ENCODE data around the gene SERINC5. TPM values are rescaled to one million over a fixed set of nuclear protein-coding genes. Genes with fewer than 3 reads are reported as not detected.

The SERINC5 gene
- total RNA-seq, 1 experiment from 2014 or later = 128 TPM

GRCh38 chr5:80291761-80292160 lies 35.9 kb upstream of the SERINC5 start (continued):
- TF ChIP-seq ELF4 (CRISPR knock-in tag; IDR thresholded peaks at IDR 0.05; ENCODE audit: low read depth) = no peak
- TF ChIP-seq ZNF232 (CRISPR knock-in tag; IDR thresholded peaks at IDR 0.05) = no peak

- no peak overlapping the region for H3K27ac Mint-ChIP-seq
- CTCF ChIA-PET = no interaction called here
- ATAC-seq (no peak), DNase-seq (ENCODE audit: low spot score) (no peak)
- TF ChIP-seq IRF2 (CRISPR knock-in tag; IDR thresholded peaks at IDR 0.05; ENCODE audit: borderline replicate concordance, low read depth) = no peak
- no peak for TF ChIP-seq NR3C1 (CRISPR knock-in tag; conservative IDR thresholded peaks at IDR 0.05; ENCODE audit: low read depth)
- no peak for TF ChIP-seq ARID4B (CRISPR knock-in tag; IDR thresholded peaks at IDR 0.05; ENCODE audit: borderline replicate concordance)
- no peak for TF ChIP-seq E2F5 (CRISPR knock-in tag; IDR thresholded peaks at IDR 0.05)
- TF ChIP-seq ATF1 (CRISPR knock-in tag; IDR thresholded peaks at IDR 0.05) = no peak
- TF ChIP-seq GTF2I (CRISPR knock-in tag; conservative IDR thresholded peaks at IDR 0.05) = no peak
- no peak for TF ChIP-seq ETV6 (CRISPR knock-in tag; IDR thresholded peaks at IDR 0.05)
- TF ChIP-seq ZSCAN18 (CRISPR knock-in tag; IDR thresholded peaks at IDR 0.05) = no peak
- TF ChIP-seq NFATC4 (CRISPR knock-in tag; IDR thresholded peaks at IDR 0.05) = no peak
- TF ChIP-seq FOXJ3 (CRISPR knock-in tag; IDR thresholded peaks at IDR 0.05; ENCODE audit: borderline replicate concordance) = no peak
- no peak for TF ChIP-seq PRRX2 (CRISPR knock-in tag; IDR thresholded peaks at IDR 0.05)
- TF ChIP-seq EMX1 (CRISPR knock-in tag; IDR thresholded peaks at IDR 0.05) = no peak
- TF ChIP-seq RORB (CRISPR knock-in tag; IDR thresholded peaks at IDR 0.05) = no peak
- TF ChIP-seq CBFB (CRISPR knock-in tag; IDR thresholded peaks at IDR 0.05; ENCODE audit: low read depth) = no peak
- TF ChIP-seq TP53 (CRISPR knock-in tag; IDR thresholded peaks at IDR 0.05) = no peak
- TF ChIP-seq NFYB (CRISPR knock-in tag; conservative IDR thresholded peaks at IDR 0.05; ENCODE audit: low read depth) = no peak
- H3K36me3 Mint-ChIP-seq = no peaks in the 10 kb centered on the region
- peaks cover 9% of the 10 kb centered on the region for H3K9me3 Mint-ChIP-seq
- no peaks in the 10 kb centered on the region for H3K27me3 Mint-ChIP-seq (ENCODE audit: low read depth)
- H3K4me3 Mint-ChIP-seq = no peak overlapping the region
- H3K4me1 Mint-ChIP-seq = peaks cover 6% of the 10 kb centered on the region
- POLR2A ChIA-PET = no interaction called here
These were observed 33.5 kb upstream of the SERINC5 start for GRCh38 chr5:80289320-80289719.

GRCh38 chr5:80288177-80288576 lies 32.3 kb upstream of the SERINC5 start:
- POLR2A ChIA-PET = no interaction called here
- TF ChIP-seq PREB (CRISPR knock-in tag; IDR thresholded peaks at IDR 0.05; ENCODE audit: borderline replicate concordance) (no peak), RORB (CRISPR knock-in tag; IDR thresholded peaks at IDR 0.05) (no peak), ZBTB43 (CRISPR knock-in tag; IDR thresholded peaks at IDR 0.05) (no peak), ZNF219 (CRISPR knock-in tag; IDR thresholded peaks at IDR 0.05; ENCODE audit: borderline replicate concordance) (no peak), SP1 (CRISPR knock-in tag; conservative IDR thresholded peaks at IDR 0.05) (no peak), ZNF263 (CRISPR knock-in tag; IDR thresholded peaks at IDR 0.05; ENCODE audit: low read depth) (no peak), ZBTB21 (CRISPR knock-in tag; IDR thresholded peaks at IDR 0.05; ENCODE audit: borderline replicate concordance) (no peak), GRHL2 (CRISPR knock-in tag; IDR thresholded peaks at IDR 0.05; ENCODE audit: insufficient replicate concordance, severe bottlenecking) (no peak)
- peaks cover 9% of the 10 kb centered on the region for H3K9me3 Mint-ChIP-seq

More at GRCh38 chr5:80288177-80288576, 32.3 kb upstream of the SERINC5 start:
- DNase-seq (ENCODE audit: low spot score) (no peak), ATAC-seq (no peak)
- Mint-ChIP-seq H3K4me1 (peaks cover 6% of the 10 kb centered on the region), H3K4me3 (no peak overlapping the region), H3K27ac (no peak overlapping the region), H3K36me3 (no peaks in the 10 kb centered on the region), H3K27me3 (ENCODE audit: low read depth) (no peaks in the 10 kb centered on the region)
- CTCF ChIA-PET = no interaction called here

Data from WTC11 (cell line).